K562 (cell line): ENCODE results near the gene ACOT9. TPM values are rescaled to one million over a fixed set of nuclear protein-coding genes. Genes with fewer than 3 reads are reported as not detected.
A peak's percentile ranks its signal among the peaks of the same experiment; 100 is the strongest.

ENCODE experiments used
- BRCA1 ChIP-seq, 2 experiments: fragments of 450-650 bp in 1 of 2; sonication (generic) in 1 of 2; formaldehyde crosslinking in 1 of 2; IDR thresholded peaks; 2 replicates each; pipeline versions ENCODE4 v1.5.0 to v1.6.1; 2017 to 2020; ENCODE audit warnings: mild to moderate bottlenecking in 1 of 2, missing genetic modification reagents in 1 of 2
- DDX20 ChIP-seq: fragments of 450-650 bp; IDR thresholded peaks from 2 replicates; pipeline ENCODE4 v1.6.1; 2016; ENCODE audit warnings: missing genetic modification characterization, low read depth, mild to moderate bottlenecking, missing compliant biosample characterization, moderate library complexity
- HDAC2 ChIP-seq: fragments of 450-650 bp; IDR thresholded peaks from 2 replicates; pipeline ENCODE4 v1.6.1; 2016; ENCODE audit warnings: mild to moderate bottlenecking
- MAX ChIP-seq: sonication (generic); formaldehyde crosslinking; IDR thresholded peaks from 2 replicates; pipeline ENCODE4 v1.9.0; 2022; ENCODE audit warnings: mild to moderate bottlenecking, missing genetic modification reagents
- NCOA6 ChIP-seq: fragments of 450-650 bp; IDR thresholded peaks from 2 replicates; pipeline ENCODE4 v1.6.1; 2017; ENCODE audit warnings: mild to moderate bottlenecking
- POLR2H ChIP-seq: IDR thresholded peaks from 2 replicates; pipeline ENCODE4 v1.6.1; 2016; ENCODE audit warnings: missing genetic modification characterization, low read depth, mild to moderate bottlenecking, control low read depth, missing compliant biosample characterization, moderate library complexity
- PTTG1 ChIP-seq: fragments of 450-650 bp; IDR thresholded peaks from 2 replicates; pipeline ENCODE4 v1.6.1; 2016; ENCODE audit warnings: low read depth, mild to moderate bottlenecking, missing genetic modification characterization, missing compliant biosample characterization
- SP2 ChIP-seq: IDR thresholded peaks from 2 replicates; pipeline ENCODE4 v1.6.1; 2011; ENCODE audit warnings: mild to moderate bottlenecking, low read depth, low read length, moderate library complexity; ENCODE audit not compliant: poor library complexity, severe bottlenecking; ENCODE audit errors: extremely low read depth
- TAF15 ChIP-seq: fragments of 200-400 bp; formaldehyde crosslinking; IDR thresholded peaks from 2 replicates; pipeline ENCODE4 v1.6.1; 2017; ENCODE audit warnings: mild to moderate bottlenecking, low read depth, low read length, moderate library complexity
- THRAP3 ChIP-seq: fragments of 450-650 bp; IDR thresholded peaks from 2 replicates; pipeline ENCODE4 v1.6.1; 2016; ENCODE audit warnings: mild to moderate bottlenecking, inconsistent platforms, borderline replicate concordance
- ZBTB26 ChIP-seq: fragments of 450-650 bp; formaldehyde crosslinking; IDR thresholded peaks from 2 replicates; pipeline ENCODE4 v1.4.0; 2022; ENCODE audit warnings: missing genetic modification characterization
- ZNF165 ChIP-seq: fragments of 250-450 bp; sonication (Bioruptor Pico); IDR thresholded peaks from 2 replicates; pipeline ENCODE4 v1.4.0; 2020; ENCODE audit warnings: borderline replicate concordance
- ZNF354B ChIP-seq: fragments of 250-450 bp; sonication (Bioruptor Pico); IDR thresholded peaks from 2 replicates; pipeline ENCODE4 v1.4.0; 2020
- ZNF407 ChIP-seq: fragments of 450-650 bp; IDR thresholded peaks from 2 replicates; pipeline ENCODE4 v1.6.1; 2016; ENCODE audit warnings: low read depth
- polyA plus RNA-seq, 8 experiments: library from polyadenylated mRNA; depleted of rRNA in 4 of 8; stranded (reverse) in 5 of 8; unstranded in 3 of 8; fragments of >200 nt; fragmentation: Nextera tagmentation in 2 of 8; fragmentation: Illumina TruSeq in 1 of 8; extraction: Ambion mirVana in 2 of 8; extraction: Trizol in 1 of 8; gene quantifications; 2 replicates each; pipeline versions ENCODE4 v1.2.1 to v1.2.3, GENCODE V29; 2011 to 2014; ENCODE audit warnings: inconsistent platforms in 1 of 8, missing spikeins in 1 of 8
- total RNA-seq, 7 experiments: library from RNA; depleted of rRNA in 6 of 7; stranded (reverse); fragments of >200 nt in 6 of 7; fragmentation: Illumina TruSeq in 2 of 7; extraction: Trizol in 2 of 7; gene quantifications; 2 replicates each; pipeline versions ENCODE4 v1.2.1 to v1.2.3, GENCODE V29; 2011 to 2021; ENCODE audit warnings: low replicate concordance in 1 of 7
- TF ChIP-seq, protein P1 (sequence below): fragments of 450-650 bp; IDR thresholded peaks from 2 replicates; pipeline ENCODE4 v1.6.1; 2016; ENCODE audit warnings: borderline replicate concordance

ACOT9 gene
- total and polyA plus RNA-seq, 9 of the 15 experiments (the other 6 are each of a cell fraction or from before 2014, with no cell fraction given): 31.2 to 80.9 (median 45.3) TPM

- TF ChIP-seq, protein P1, sequence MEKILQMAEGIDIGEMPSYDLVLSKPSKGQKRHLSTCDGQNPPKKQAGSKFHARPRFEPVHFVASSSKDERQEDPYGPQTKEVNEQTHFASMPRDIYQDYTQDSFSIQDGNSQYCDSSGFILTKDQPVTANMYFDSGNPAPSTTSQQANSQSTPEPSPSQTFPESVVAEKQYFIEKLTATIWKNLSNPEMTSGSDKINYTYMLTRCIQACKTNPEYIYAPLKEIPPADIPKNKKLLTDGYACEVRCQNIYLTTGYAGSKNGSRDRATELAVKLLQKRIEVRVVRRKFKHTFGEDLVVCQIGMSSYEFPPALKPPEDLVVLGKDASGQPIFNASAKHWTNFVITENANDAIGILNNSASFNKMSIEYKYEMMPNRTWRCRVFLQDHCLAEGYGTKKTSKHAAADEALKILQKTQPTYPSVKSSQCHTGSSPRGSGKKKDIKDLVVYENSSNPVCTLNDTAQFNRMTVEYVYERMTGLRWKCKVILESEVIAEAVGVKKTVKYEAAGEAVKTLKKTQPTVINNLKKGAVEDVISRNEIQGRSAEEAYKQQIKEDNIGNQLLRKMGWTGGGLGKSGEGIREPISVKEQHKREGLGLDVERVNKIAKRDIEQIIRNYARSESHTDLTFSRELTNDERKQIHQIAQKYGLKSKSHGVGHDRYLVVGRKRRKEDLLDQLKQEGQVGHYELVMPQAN: peak; percentile 89
- TF ChIP-seq BRCA1 (IDR thresholded peaks at IDR 0.05) (no peak), BRCA1 (CRISPR knock-in tag; IDR thresholded peaks at IDR 0.05) (no peak), THRAP3 (no peak), HDAC2 (0 out of 2 replicates have a peak, but pooled peaks have one; percentile 36), POLR2H (tag) (peak; percentile 16; the same call in 1 of the 2 replicates), ZBTB26 (CRISPR knock-in tag) (no peak), ZNF165 (CRISPR knock-in tag) (no peak), NCOA6 (no peak), SP2 (no peak), PTTG1 (tag) (no peak), MAX (peak; percentile 95), ZNF407 (no peak), TAF15 (no peak), DDX20 (tag) (no peak), ZNF354B (CRISPR knock-in tag) (no peak)
Measured at GRCh38 chrX:23667239-23668177, 75.6 kb downstream of the ACOT9 start, which contains the start of gene PRDX4 (continued).
